ENCODE data around the gene TNNI3K. TPM values are rescaled to one million over a fixed set of nuclear protein-coding genes. Genes with fewer than 3 reads are reported as not detected.

Gene TNNI3K
- polyA plus RNA-seq, 1 experiment: 1.1 TPM

DNA sequence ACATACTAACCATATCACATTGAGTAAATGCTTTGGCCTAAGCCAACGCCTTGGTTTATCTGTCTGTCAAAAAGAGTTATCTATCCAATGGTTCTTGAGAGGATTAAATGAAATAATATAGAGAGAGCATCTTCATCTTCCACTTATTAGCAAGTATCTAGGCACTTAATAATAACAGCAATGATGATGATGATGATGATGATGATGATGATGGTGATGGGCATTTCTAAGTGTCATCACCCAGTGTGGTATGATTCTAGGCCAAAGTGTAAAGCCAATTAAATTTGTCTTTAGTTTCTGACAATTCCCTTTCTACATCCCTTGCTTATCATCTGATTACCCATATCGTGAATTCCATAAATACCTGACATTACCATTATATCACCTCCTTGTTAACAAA lies 342.9 kb downstream of the TNNI3K start:
- TF ChIP-seq, protein P1, sequence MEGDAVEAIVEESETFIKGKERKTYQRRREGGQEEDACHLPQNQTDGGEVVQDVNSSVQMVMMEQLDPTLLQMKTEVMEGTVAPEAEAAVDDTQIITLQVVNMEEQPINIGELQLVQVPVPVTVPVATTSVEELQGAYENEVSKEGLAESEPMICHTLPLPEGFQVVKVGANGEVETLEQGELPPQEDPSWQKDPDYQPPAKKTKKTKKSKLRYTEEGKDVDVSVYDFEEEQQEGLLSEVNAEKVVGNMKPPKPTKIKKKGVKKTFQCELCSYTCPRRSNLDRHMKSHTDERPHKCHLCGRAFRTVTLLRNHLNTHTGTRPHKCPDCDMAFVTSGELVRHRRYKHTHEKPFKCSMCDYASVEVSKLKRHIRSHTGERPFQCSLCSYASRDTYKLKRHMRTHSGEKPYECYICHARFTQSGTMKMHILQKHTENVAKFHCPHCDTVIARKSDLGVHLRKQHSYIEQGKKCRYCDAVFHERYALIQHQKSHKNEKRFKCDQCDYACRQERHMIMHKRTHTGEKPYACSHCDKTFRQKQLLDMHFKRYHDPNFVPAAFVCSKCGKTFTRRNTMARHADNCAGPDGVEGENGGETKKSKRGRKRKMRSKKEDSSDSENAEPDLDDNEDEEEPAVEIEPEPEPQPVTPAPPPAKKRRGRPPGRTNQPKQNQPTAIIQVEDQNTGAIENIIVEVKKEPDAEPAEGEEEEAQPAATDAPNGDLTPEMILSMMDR (IDR thresholded peaks at IDR 0.05; ENCODE audit: low read depth, low read length): no peak
- POLR2A ChIA-PET: no interaction called here
- Histone ChIP-seq H3K27me3 (ENCODE audit: control insufficient read depth, insufficient read depth, low read length) (no peaks in the 10 kb centered on the region), H3K4me3 (ENCODE audit: low read depth, low read length) (no peak overlapping the region), H3K9me3 (ENCODE audit: control insufficient read depth, insufficient read depth, low read length) (no peaks in the 10 kb centered on the region), H3K27ac (ENCODE audit: low read depth, low read length) (no peak overlapping the region)
- no peak for DNase-seq (ENCODE audit: low read depth, low spot score)
- CTCF ChIA-PET: no interaction called here

DNA sequence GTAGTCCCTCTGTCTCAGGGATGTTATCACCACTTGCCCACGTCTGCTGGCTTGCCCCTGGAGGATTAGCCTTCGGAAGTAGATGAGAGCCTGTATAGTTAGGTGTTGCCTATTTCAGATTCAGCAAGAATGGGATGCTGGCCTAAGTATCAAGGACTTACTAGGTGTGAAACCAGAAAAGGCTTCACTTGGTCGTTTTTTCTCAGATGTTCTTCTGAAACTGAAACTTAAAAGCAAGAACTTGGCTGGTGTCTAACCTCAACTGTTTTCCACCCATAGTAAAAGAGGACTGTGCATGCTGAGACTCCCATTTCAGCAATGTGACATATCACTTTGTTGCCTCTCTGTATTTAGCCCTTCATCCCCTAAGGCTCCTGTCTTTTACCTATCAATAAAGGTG lies 344.2 kb downstream of the TNNI3K start:
- no peak for DNase-seq (ENCODE audit: low read depth, low spot score)
- Histone ChIP-seq H3K4me3 (ENCODE audit: low read depth, low read length) (no peak overlapping the region), H3K9me3 (ENCODE audit: control insufficient read depth, insufficient read depth, low read length) (no peaks in the 10 kb centered on the region), H3K27ac (ENCODE audit: low read depth, low read length) (no peak overlapping the region), H3K27me3 (ENCODE audit: control insufficient read depth, insufficient read depth, low read length) (no peaks in the 10 kb centered on the region)
- TF ChIP-seq, protein P1 (IDR thresholded peaks at IDR 0.05; ENCODE audit: low read depth, low read length): no peak
- ChIA-PET POLR2A (no interaction called here), CTCF (interaction anchor here (0.6 kb wide), 1 partner anchor 653 kb away, joined by 3 read pairs; no protein-coding TSS in a partner anchor)

DNA sequence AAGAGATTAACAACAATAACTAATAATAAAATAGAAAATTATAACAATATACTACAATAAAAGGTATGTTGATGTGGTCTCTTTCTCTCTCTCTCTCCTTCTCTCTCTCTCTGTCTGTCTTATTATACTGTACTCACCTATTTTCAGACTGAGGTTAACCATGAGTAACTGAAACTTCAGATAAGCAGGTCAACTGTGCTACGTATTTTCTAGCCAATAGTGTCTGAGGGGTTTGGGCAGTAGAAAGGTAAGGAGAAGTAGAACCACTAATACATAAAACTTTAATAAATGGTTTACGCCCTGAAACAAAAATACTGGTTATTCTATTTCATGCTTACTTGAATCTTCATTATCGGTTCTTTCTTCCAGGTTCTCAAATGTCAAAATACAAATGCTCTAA lies 348.2 kb downstream of the TNNI3K start:
- CTCF ChIA-PET: no interaction called here
- POLR2A ChIA-PET: no interaction called here
- Histone ChIP-seq H3K27ac (ENCODE audit: low read depth, low read length) (no peak overlapping the region), H3K4me3 (ENCODE audit: low read depth, low read length) (no peak overlapping the region), H3K27me3 (ENCODE audit: control insufficient read depth, insufficient read depth, low read length) (no peaks in the 10 kb centered on the region), H3K9me3 (ENCODE audit: control insufficient read depth, insufficient read depth, low read length) (no peaks in the 10 kb centered on the region)
- DNase-seq (ENCODE audit: low read depth, low spot score): no peak
- TF ChIP-seq, protein P1 (IDR thresholded peaks at IDR 0.05; ENCODE audit: low read depth, low read length): no peak

DNA sequence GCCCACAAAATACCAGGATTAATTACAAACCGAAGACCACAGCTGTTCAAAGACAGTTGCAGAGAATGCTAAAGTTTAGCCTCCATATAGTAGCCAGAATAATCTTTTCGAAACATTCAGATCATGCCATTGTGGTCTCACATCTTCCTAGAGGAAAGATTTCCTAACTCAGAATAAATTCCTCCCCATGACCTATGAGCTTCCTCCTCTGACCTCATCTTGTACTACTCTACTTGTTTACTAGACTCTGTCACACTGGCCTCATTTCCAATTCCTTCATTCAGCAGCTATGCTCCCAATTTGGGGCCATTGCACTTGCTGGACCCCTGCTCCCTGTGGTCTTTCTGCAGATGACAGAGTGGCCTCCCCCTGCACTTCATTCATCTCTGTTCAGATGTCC lies 349.0 kb downstream of the TNNI3K start:
- TF ChIP-seq, protein P1 (IDR thresholded peaks at IDR 0.05; ENCODE audit: low read depth, low read length): no peak

DNA sequence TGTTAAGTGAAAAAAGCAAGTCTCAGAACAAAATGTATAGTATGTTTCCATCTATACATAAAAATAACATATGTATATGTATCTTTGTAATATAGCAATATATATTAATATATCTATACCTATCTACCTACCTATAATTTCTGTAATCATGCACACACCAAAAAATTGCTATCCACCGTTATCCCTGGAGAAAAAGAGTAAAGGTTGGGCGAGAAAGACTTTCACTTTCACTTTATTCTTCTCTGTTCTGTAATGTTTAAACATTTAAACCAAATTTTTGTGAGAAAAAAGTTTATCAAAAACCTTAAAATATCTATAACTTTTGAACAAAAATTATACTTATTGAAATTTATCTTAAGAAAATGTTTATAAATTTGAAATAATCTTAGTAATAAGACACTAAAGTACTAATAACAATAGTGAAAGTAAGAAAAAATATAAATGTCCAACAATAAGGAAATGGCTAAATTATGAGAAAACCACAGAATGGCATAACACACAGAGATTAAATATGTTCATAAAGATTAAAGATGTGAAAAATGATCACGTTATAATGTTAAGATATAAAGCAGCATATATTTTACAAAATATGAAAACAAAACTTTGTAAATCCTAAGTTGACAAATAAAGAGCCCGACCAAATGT lies 351.2 kb downstream of the TNNI3K start:
- Histone ChIP-seq H3K27ac (ENCODE audit: low read depth, low read length) (no peak overlapping the region), H3K27me3 (ENCODE audit: control insufficient read depth, insufficient read depth, low read length) (no peaks in the 10 kb centered on the region), H3K4me3 (ENCODE audit: low read depth, low read length) (peak overlapping the region; percentile 39), H3K9me3 (ENCODE audit: control insufficient read depth, insufficient read depth, low read length) (no peaks in the 10 kb centered on the region)
- no peak for DNase-seq (ENCODE audit: low read depth, low spot score)
- TF ChIP-seq, protein P1 (IDR thresholded peaks at IDR 0.05; ENCODE audit: low read depth, low read length): no peak
- ChIA-PET POLR2A (no interaction called here), CTCF (no interaction called here)

More for the DNA sequence above, 349.0 kb downstream of the TNNI3K start:
- no peaks in the 10 kb centered on the region for H3K27me3 ChIP-seq (ENCODE audit: control insufficient read depth, insufficient read depth, low read length)
- H3K4me3 ChIP-seq (ENCODE audit: low read depth, low read length): no peak overlapping the region
- H3K27ac ChIP-seq (ENCODE audit: low read depth, low read length): no peak overlapping the region
- no peaks in the 10 kb centered on the region for H3K9me3 ChIP-seq (ENCODE audit: control insufficient read depth, insufficient read depth, low read length)
- no peak for DNase-seq (ENCODE audit: low read depth, low spot score)
- ChIA-PET POLR2A (no interaction called here), CTCF (no interaction called here)
